Kidney tubule cell (primary cell): ENCODE data around the gene FIBP.

Experiments used
- DNase-seq: peaks from one replicate; pipeline ENCODE4 v3.0.0-alpha.2; 2018; ENCODE audit warnings: low spot score

The FIBP gene

GRCh38 chr11:65888163-65888814 lies at the start of gene FIBP:
TSS of gene FIBP (minus strand) at chr11:65888471. CDS start at chr11:65888418, 53 bp downstream.
- DNase-seq: peak; percentile 97

DNA sequence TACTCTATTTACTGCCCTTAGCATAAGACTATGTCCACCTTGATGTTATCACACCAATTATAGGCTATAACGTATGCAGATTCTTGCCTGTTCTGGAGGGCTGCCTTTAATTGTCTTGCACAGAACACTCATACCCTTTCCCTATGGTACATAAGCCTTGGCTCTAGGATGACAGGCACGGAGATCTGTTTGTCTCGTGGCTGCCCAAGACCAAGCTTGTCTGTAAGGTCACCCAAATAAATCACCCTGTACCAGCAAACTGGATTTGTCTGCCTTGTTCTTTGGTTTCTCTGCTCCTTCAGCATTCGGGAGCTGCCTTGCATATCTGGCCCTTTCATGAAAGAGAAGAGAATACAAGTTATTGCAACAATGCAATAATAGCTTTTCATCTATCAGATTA lies 49.5 kb upstream of the FIBP start:
- DNase-seq: no peak

DNA sequence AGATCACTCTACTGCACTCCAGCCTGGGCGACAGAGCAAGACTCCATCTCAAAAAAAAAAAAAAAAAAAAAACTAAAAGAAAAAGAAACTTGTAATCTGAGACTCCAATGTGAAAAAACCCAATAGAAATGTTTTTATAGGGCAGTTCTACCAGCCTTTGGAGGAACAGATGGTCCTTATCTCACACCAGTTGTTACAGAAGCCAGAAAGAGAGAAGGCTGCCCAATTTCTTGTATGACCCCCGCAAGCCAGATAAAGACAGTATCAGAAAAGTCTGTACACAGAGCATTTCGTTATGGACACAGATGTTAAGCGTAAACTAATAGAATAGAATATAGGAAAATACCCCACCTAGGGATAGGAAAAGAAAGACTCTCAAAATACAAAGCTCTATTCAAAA lies 45.7 kb upstream of the FIBP start:
- no peak for DNase-seq

DNA sequence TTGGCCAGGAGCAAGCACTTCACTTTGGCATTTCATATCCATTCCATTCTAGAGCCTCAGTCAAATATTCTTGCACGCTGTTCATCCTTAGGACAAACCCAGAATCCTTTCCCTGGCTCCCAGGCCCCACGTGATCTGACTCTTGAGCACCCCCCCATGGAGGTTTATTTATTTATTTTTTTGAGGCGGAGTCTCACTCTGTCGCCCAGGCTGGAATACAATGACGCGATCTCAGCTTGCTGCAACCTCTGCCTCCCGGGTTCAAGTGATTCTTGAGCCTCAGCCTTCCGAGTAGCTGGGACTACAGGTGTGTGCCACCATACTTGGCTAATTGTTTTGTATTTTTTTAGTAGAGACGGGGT lies 44.3 kb upstream of the FIBP start:
- DNase-seq: no peak

DNA sequence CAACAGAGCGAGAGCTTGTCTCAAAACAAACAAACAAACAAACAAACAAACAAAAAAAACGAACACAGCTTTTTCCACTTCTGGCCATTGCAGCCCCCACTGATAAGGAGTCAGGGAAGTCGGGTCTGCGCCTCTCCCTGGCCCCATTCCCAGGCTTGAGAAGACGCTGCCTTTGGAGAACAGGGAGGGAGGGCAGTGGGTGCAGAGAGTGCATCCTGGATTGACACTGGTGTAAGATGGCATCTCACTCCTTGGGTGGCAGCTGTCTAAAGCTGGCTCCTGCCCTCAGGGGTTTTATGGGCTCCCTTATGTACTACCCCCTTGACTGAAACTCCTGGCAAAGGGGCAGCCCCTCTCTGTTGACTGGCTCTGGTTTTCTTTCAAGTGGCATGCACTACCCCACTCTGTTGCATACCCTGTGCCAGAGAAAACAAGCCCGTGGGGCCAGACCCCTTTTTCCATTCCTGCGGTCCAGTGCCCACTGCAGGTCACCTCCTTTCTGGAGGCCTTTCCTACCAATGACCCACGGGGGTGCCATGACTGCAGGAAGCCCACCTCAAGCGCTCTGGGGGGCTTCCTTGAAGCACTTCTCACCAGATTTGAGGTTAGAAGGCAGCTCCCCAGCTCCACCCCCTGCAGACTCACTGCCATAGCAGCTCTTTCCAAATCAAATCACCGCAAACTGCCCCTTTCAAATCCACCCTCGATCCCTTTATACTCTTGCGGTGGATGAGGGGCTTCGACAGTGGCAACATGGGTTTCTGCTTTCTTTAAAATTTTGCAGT lies 43.7 kb upstream of the FIBP start:
- DNase-seq: no peak

- no peak for DNase-seq
These were observed 40.4 kb upstream of the FIBP start for GRCh38 chr11:65928667-65929066.

- no peak for DNase-seq
These were observed 39.7 kb upstream of the FIBP start for GRCh38 chr11:65927904-65928397.

DNA sequence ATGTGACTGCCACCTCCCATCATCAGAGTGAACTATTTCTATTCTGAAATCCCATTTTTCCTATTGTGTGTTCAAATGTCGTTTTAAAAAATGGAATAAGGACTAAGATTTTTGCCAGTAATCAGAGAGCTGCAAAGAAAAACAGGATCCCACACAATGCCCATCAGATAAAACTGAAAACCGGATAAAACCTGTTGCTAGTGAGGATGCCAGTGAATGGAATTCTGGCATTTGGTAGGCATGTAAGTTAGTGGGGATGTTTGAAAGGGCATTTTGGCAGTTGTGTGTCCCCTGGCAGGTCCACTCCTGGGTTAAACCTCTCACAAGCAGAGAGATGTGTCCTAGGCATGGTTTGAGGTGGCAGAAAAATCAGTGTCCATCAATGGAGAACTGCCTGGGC lies 37.1 kb upstream of the FIBP start:
- no peak for DNase-seq

GRCh38 chr11:65922565-65922964 lies 34.3 kb upstream of the FIBP start:
- no peak for DNase-seq

DNA sequence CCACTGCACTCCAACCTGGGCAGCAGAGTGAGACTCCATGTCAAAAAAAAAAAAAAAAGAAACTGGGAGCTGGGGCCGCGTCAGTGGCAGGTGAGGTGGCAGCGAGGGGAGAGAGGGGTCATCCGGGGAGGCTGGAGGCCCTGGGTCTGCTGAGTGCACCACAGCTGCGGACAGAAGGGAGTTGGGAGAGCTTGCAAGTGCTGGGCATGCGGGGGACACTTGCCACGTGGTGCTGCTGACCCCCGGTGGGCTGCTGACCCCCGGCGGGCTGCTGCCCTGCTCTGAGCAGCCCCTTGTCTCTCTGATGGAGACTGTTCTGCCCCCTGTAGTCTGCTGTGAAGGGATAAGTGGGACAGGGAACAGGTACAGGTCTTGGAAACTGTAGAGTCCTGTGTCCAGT lies 33.6 kb upstream of the FIBP start:
- DNase-seq: no peak

DNA sequence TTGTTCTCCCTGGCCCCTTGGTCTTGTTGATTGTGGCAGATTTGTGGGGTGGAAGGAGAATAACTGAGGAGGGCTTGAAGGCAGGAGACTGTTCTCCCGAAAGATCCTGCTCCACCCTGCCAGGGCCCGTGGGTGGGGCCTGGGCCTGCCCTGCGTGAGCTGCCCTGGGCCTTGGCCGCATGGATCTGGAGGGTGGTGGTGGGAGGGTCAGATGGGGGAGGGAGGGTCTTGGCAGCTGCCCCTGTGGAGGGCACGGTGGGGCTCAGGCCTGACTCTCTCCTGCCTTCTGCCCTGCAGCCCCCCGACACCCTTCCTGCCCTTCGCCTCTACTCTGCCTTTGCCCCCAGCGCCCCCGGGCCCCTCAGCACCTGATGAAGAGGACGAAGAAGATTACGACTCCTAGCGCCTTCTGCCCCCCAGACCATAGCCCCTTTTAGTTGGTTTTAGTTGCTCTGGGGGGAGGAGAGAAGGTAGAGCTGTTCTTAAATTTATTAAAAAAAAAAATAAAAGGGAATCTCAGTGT lies 32.8 kb upstream of the FIBP start:
- DNase-seq: no peak

GRCh38 chr11:65920372-65920802 lies 32.1 kb upstream of the FIBP start:
- no peak for DNase-seq

- DNase-seq: peak; percentile 34
These were observed 31.5 kb upstream of the FIBP start for GRCh38 chr11:65919573-65920371.

DNA sequence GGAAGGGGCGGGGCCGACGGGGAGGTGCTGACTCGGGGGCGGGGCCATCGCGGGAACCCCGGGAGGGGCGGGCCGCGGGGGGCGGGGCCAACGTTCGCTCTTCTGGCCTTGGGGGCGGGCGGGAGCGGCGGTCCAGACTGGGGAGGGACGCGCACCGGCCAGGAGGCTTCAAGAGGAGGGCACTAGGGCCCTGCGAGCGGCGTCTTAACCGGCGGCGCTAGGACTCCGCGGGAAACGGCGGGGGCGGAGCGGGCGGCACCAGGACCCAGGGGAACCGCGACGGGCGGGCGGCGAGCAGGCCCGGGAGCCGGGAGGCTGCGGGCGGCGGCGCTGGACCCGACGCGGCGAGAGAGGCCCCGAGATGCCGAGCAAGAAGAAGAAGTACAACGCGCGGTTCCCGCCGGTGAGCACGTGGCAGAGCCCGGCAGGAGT lies 30.9 kb upstream of the FIBP start, which contains the start of gene DRAP1:
Gene DRAP1, plus strand, starts transcription at position 286 of the 432 bp plus-strand sequence. Its CDS starts 76 bp downstream, at position 362.
- peak; percentile 99 for DNase-seq

GRCh38 chr11:65918211-65919140 lies 30.2 kb upstream of the FIBP start, which contains the start of gene C11orf68:
TSS of gene C11orf68 (minus strand) at chr11:65919062. CDS start at chr11:65919031, 31 bp downstream.
- peak; percentile 47 for DNase-seq

DNA sequence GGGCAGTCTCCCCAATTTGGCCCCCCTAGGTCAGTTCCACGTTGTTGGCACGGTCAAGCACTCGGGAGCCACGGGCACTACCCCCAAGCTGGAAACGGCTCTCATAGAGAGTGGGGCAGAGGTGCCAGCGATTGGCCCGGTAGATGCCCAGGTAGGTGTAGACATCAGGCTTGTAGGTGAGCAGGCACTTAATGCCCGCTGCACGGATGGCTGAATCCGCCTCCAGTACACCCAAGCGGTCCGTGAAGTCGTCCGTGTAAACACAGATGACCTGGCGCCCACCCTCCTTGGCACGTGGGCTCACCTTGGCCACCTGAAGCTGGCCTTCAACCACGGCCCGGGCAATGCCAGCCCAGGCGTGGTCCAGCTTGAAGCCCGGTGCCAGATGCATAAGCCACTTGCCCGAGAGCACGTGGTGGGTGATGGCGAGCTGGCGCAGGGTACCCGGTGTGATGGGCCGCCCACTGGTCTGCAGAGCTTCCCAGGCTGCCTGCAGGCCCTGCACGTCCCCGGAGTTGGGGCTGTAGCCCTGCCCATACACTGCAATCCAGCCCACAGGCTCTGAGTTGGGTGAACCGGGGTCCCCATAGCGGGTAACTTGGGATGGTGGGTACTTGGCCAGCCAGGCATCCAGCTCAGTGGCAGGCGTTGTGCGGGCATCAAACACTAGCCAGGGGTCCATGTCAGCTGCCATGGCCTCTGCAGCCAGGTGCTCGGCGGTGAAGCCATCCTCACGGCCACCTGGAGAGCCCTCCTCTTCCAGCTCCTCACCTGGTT lies 29.4 kb upstream of the FIBP start:
- peak; percentile 51 for DNase-seq

GRCh38 chr11:65917077-65917433 lies 28.8 kb upstream of the FIBP start:
- DNase-seq: no peak

DNA sequence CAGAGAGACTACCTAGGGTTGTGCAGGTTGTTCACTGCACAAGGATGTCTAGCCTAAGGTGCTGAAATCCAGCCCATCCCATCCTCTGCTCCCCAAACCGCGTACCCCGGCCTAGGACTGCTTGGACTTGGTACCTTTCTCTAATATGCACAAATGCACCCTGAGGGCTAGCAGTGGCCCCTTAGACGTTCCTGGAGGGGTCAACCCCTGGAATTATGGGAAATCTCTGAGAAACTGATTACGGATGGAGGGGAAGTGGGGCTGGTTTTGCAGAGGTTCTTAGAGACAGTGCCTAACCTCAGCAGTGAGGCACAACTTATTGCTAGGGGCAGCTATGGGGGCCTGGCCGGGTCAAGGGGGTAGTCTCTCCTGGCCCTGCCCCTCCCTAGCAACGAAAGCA lies 28.1 kb upstream of the FIBP start:
- no peak for DNase-seq

GRCh38 chr11:65915821-65916251 lies 27.6 kb upstream of the FIBP start:
- DNase-seq: peak; percentile 97
